Uterus (tissue), 2 donors: ENCODE results near the gene C12orf54.
"Not testable (repeated sequence)": the region's sequence is repeated elsewhere in the genome, so short reads cannot be mapped to it uniquely, and the experiment has no call there.

ENCODE experiments used
- CTCF ChIP-seq, 4 experiments: fragments of 200-600 bp in 2 of 4; fragments of 450-650 bp in 2 of 4; sonication (generic) in 2 of 4; IDR thresholded peaks; one replicate each; pipeline ENCODE4 v1.5.1; 2016 to 2019; ENCODE audit warnings: antibody characterized with exemption in 4 of 4, mild to moderate bottlenecking in 2 of 4, moderate library complexity in 1 of 4
- POLR2A ChIP-seq, 2 donors: fragments of 450-650 bp; IDR thresholded peaks; one replicate each; pipeline ENCODE4 v1.6.1; 2016; ENCODE audit warnings: antibody characterized with exemption in 2 of 2, mild to moderate bottlenecking in 1 of 2, moderate library complexity in 1 of 2

GRCh38 chr12:48434016-48434415 lies 48.3 kb upstream of the C12orf54 start:
- TF ChIP-seq CTCF, POLR2A (IDR thresholded peaks at IDR 0.05): not testable (repeated sequence)
